ENCODE measurements around the gene UQCC2.

Gene UQCC2

DNA sequence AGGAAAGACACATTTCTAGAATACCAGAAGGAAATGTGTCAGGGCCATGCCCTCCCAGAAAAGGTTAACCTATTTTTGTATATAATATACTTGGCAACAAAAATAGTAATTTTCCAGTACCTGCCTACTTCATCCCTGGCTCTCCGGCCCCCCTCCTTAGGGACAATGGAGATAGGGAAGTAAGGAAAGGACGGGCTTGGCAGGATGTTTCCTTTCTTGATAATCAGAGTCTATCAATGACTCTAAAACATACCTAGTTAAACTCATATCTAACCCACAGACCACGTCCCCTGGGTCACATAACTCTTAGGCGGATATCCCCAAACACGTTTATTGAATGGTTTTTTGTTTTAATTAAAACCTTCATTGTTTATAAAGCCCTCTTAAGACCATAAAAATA lies 11.8 kb downstream of the UQCC2 start:
- H3K4me3 ChIP-seq (ENCODE audit: low read length): no peak overlapping the region
- peaks cover 3% of the 10 kb centered on the region for H3K4me1 ChIP-seq (ENCODE audit: control insufficient read depth, low read depth, low read length)
- no peak overlapping the region for H3K9ac ChIP-seq (ENCODE audit: low read length)
- no peak overlapping the region for H3K27ac ChIP-seq (ENCODE audit: low read length)
- no peaks in the 10 kb centered on the region for H3K27me3 ChIP-seq (ENCODE audit: control insufficient read depth, insufficient read depth, low read length)
- H3K36me3 ChIP-seq (ENCODE audit: control insufficient read depth, low read depth, low read length): peaks cover 40% of the 10 kb centered on the region
- H3K9me3 ChIP-seq (ENCODE audit: control insufficient read depth, low read depth, low read length): no peaks in the 10 kb centered on the region

DNA sequence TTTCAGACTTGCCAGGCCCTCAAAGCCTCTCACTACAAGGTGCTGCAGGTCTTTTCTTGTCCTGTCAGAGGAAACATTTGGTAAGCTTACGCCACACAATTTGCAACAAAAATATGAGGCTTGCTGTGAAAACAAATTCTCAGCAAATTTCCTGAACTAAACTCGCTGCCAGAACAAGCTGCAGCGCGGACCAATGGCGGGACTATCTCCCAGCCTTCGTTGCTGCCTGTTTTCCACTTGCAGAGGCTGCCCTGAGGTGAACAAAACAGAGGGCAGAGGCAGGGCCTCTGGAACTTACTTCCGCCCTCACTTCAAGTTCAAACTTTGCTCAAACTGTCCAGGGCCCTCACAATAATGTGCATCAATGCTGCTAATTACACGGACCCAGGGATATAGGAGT lies 12.4 kb downstream of the UQCC2 start:
- H3K9ac ChIP-seq (ENCODE audit: low read length): no peak overlapping the region
- H3K36me3 ChIP-seq (ENCODE audit: control insufficient read depth, low read depth, low read length): peaks cover 40% of the 10 kb centered on the region
- no peak overlapping the region for H3K27ac ChIP-seq (ENCODE audit: low read length)
- H3K4me1 ChIP-seq (ENCODE audit: control insufficient read depth, low read depth, low read length): peaks cover 3% of the 10 kb centered on the region
- no peak overlapping the region for H3K4me3 ChIP-seq (ENCODE audit: low read length)
- H3K9me3 ChIP-seq (ENCODE audit: control insufficient read depth, low read depth, low read length): no peaks in the 10 kb centered on the region
- H3K27me3 ChIP-seq (ENCODE audit: control insufficient read depth, insufficient read depth, low read length): no peaks in the 10 kb centered on the region

DNA sequence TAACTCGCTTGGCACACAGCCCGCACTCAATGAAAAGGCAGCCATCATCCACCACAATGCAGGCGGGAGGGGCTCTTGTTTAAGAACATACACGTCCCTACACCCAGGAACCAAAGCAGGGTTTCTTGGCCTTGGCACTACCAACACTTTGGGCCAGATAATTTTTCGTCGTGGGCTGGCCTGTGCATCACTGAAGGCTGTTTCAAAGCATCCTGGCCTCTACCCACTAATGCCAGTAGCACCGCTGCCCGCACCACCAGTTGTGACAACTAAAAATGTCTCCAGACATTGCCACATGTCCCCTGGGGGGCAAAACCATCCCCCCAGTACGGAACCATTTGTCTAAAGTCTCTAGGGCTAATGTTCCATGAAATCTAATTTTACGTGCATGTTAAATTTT lies 13.0 kb downstream of the UQCC2 start:
- no peaks in the 10 kb centered on the region for H3K27me3 ChIP-seq (ENCODE audit: control insufficient read depth, insufficient read depth, low read length)
- H3K36me3 ChIP-seq (ENCODE audit: control insufficient read depth, low read depth, low read length): peaks cover 44% of the 10 kb centered on the region
- no peak overlapping the region for H3K27ac ChIP-seq (ENCODE audit: low read length)
- H3K4me1 ChIP-seq (ENCODE audit: control insufficient read depth, low read depth, low read length): peaks cover 3% of the 10 kb centered on the region
- no peak overlapping the region for H3K4me3 ChIP-seq (ENCODE audit: low read length)
- no peaks in the 10 kb centered on the region for H3K9me3 ChIP-seq (ENCODE audit: control insufficient read depth, low read depth, low read length)
- H3K9ac ChIP-seq (ENCODE audit: low read length): no peak overlapping the region

DNA sequence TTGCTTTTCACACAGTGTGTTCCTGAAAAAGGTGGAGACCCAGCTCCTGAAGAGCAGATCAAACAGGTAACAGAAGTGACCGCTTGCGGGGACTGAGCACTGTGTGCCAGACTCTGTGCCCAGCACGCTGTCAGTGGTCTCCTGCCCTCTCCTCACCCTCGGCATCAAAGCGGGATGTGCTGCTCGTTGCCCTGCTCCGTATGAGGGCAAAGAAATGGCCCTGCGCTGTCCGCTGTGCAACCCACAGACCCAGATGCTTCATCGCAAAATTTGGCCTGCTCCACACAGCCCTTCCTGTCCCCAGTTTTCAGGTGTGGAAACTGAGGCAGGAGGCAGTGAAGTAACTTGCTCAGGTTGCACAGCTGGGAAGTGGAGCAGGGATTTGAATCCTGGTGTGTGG lies 13.7 kb downstream of the UQCC2 start:
- no peak overlapping the region for H3K27ac ChIP-seq (ENCODE audit: low read length)

DNA sequence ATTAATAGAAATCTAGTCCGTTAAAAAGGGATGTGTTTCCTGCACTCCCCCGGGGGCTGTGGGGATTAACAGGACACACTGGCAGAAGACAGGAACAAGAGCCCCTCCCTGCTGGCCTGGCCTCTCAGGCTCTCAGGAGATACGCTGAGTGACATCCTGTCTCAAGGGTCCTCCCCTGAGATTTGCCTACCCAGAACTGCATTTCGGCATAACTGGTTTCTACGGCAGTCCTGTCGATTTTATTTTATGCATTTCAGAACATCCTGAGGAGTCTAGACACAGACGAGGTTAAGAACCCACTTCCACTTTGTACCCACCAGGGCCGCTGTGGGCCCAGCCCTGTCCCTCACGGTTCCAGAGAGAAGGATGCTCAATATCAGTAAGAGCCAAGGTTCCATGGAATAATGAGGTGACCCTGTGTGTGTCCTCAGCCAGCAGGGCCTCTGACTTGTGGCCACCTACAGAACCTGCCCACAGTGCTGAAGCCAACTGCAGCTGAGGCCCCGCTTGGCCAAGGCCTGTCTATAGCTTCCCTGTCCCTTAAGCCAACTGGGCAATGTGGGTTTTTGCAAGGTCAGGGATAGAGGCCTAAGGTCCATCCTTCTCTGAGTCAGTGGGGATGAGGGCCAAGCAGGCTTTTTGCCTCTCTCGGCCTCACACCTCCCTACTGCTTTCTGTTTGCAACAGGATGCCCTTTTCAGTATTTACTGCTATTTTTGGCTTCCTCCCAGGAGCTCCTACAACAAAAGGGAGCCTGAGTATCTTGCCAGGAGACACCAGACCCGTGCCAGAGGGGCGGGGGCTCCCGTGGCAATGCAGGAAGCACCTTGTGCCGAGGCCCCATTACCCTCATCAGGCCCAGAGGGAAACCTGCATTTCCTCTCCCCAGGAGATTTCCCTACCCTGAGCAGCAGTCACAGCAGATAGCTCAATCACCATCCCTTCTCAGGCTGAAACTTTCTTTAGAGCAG lies 14.7 kb downstream of the UQCC2 start:
- Histone ChIP-seq H3K4me1 (ENCODE audit: control insufficient read depth, low read depth, low read length) (peaks cover 3% of the 10 kb centered on the region), H3K27ac (ENCODE audit: low read length) (no peak overlapping the region), H3K9ac (ENCODE audit: low read length) (no peak overlapping the region), H3K27me3 (ENCODE audit: control insufficient read depth, insufficient read depth, low read length) (no peaks in the 10 kb centered on the region), H3K4me3 (ENCODE audit: low read length) (no peak overlapping the region), H3K36me3 (ENCODE audit: control insufficient read depth, low read depth, low read length) (peaks cover 47% of the 10 kb centered on the region), H3K9me3 (ENCODE audit: control insufficient read depth, low read depth, low read length) (no peaks in the 10 kb centered on the region)

More for the DNA sequence above, 13.7 kb downstream of the UQCC2 start:
- Histone ChIP-seq H3K4me1 (ENCODE audit: control insufficient read depth, low read depth, low read length) (peaks cover 3% of the 10 kb centered on the region), H3K4me3 (ENCODE audit: low read length) (no peak overlapping the region), H3K9ac (ENCODE audit: low read length) (no peak overlapping the region), H3K9me3 (ENCODE audit: control insufficient read depth, low read depth, low read length) (no peaks in the 10 kb centered on the region), H3K27me3 (ENCODE audit: control insufficient read depth, insufficient read depth, low read length) (no peaks in the 10 kb centered on the region), H3K36me3 (ENCODE audit: control insufficient read depth, low read depth, low read length) (peaks cover 46% of the 10 kb centered on the region)

DNA sequence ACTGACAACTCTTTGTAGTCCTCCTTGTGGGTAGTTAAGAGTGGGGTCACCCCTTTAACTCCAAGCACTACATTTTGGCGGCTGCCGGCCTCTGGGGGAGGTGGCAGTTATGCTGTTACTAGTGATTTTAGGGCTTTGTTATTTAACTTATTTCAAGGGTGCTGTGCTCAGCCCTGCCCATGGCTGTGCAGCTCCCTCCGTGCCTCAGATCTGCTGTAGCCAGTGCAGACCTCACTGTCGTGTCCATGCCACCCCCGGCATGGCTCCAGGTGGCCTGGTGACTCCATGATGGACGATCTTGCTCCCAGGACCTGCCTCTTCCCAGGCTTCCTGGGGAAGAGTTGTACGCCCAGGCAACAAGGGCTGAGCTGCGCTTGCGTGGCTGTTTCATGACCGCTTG lies 15.4 kb downstream of the UQCC2 start:
- Histone ChIP-seq H3K9ac (ENCODE audit: low read length) (no peak overlapping the region), H3K27ac (ENCODE audit: low read length) (no peak overlapping the region), H3K4me3 (ENCODE audit: low read length) (no peak overlapping the region), H3K9me3 (ENCODE audit: control insufficient read depth, low read depth, low read length) (no peaks in the 10 kb centered on the region), H3K36me3 (ENCODE audit: control insufficient read depth, low read depth, low read length) (peaks cover 52% of the 10 kb centered on the region), H3K27me3 (ENCODE audit: control insufficient read depth, insufficient read depth, low read length) (no peaks in the 10 kb centered on the region), H3K4me1 (ENCODE audit: control insufficient read depth, low read depth, low read length) (peaks cover 3% of the 10 kb centered on the region)

DNA sequence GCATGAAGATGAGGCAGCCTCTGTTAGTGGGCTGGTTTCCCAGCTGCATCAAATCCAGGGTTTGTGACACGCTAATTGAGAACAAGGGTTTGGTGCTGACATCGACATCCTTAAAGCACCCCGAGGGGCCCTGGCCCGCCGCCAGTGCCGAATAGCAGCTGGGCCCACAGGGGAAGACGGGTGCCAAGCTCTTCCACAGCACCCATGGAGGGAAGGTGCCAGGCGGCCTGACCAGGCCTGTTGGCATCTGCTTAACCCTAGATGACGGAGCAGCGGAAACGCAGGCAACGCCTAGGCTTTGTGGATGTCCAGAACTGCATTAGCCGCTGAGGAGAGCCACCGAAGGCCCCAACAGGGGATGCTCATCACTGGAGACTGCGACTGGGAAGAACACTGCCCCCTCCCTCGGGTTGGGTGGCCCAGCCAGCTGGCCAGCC lies 16.0 kb downstream of the UQCC2 start:
- no peak overlapping the region for H3K4me3 ChIP-seq (ENCODE audit: low read length)
- peaks cover 53% of the 10 kb centered on the region for H3K36me3 ChIP-seq (ENCODE audit: control insufficient read depth, low read depth, low read length)
- no peaks in the 10 kb centered on the region for H3K9me3 ChIP-seq (ENCODE audit: control insufficient read depth, low read depth, low read length)
- no peak overlapping the region for H3K9ac ChIP-seq (ENCODE audit: low read length)
- no peaks in the 10 kb centered on the region for H3K27me3 ChIP-seq (ENCODE audit: control insufficient read depth, insufficient read depth, low read length)
- H3K27ac ChIP-seq (ENCODE audit: low read length): no peak overlapping the region
- H3K4me1 ChIP-seq (ENCODE audit: control insufficient read depth, low read depth, low read length): peaks cover 3% of the 10 kb centered on the region

DNA sequence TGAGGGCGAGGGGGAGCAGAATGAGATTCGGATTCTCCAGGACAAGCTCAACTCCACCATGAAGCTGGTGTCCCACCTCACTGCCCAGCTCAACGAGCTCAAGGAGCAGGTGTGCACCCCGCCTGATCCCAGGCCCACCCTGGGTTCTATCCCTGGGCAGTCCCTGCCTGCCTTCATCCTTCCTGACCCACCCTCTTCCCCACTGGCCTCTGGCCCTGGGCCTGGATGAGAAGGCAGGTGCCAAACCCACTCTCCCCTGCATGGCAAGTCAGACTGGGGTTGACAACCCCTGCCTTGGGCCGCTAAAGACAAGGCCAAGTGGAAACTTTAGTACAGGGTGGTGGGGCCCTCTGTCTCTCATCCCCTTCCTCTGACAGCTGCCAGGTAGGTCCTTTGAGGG lies 16.5 kb downstream of the UQCC2 start:
- Histone ChIP-seq H3K4me3 (ENCODE audit: low read length) (no peak overlapping the region), H3K9ac (ENCODE audit: low read length) (no peak overlapping the region), H3K4me1 (ENCODE audit: control insufficient read depth, low read depth, low read length) (no peaks in the 10 kb centered on the region), H3K27me3 (ENCODE audit: control insufficient read depth, insufficient read depth, low read length) (no peaks in the 10 kb centered on the region), H3K27ac (ENCODE audit: low read length) (no peak overlapping the region), H3K36me3 (ENCODE audit: control insufficient read depth, low read depth, low read length) (peaks cover 49% of the 10 kb centered on the region), H3K9me3 (ENCODE audit: control insufficient read depth, low read depth, low read length) (no peaks in the 10 kb centered on the region)

DNA sequence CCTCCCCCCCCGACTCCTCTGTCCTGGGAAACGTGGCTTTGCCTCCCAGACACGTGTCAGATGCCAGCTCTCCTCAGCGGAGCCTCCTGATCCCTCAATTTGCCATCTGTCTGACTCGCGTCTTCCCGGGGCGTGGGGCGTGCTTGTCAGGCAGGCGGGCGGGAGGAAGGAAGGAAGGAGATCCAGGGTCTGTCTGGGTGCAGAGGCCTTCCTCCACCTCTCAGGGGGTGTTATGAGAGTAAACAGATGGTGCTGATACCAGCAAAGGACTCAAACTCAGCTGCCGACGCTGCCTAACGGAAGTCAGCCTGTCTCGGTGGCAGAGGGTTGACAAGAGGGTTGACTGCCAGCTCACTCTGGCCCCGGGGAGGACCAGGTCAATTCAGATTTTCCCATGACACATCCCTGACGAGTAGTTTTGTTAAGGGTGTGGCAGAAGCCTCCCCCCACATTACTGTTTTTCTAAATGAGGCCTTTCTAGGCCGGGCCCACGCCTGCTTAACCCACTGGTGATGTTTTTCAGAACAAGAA lies 17.0 kb downstream of the UQCC2 start:
- no peak overlapping the region for H3K27ac ChIP-seq (ENCODE audit: low read length)
- no peaks in the 10 kb centered on the region for H3K9me3 ChIP-seq (ENCODE audit: control insufficient read depth, low read depth, low read length)
- no peaks in the 10 kb centered on the region for H3K27me3 ChIP-seq (ENCODE audit: control insufficient read depth, insufficient read depth, low read length)
- no peaks in the 10 kb centered on the region for H3K4me1 ChIP-seq (ENCODE audit: control insufficient read depth, low read depth, low read length)
- peaks cover 47% of the 10 kb centered on the region for H3K36me3 ChIP-seq (ENCODE audit: control insufficient read depth, low read depth, low read length)
- H3K4me3 ChIP-seq (ENCODE audit: low read length): no peak overlapping the region
- H3K9ac ChIP-seq (ENCODE audit: low read length): no peak overlapping the region

DNA sequence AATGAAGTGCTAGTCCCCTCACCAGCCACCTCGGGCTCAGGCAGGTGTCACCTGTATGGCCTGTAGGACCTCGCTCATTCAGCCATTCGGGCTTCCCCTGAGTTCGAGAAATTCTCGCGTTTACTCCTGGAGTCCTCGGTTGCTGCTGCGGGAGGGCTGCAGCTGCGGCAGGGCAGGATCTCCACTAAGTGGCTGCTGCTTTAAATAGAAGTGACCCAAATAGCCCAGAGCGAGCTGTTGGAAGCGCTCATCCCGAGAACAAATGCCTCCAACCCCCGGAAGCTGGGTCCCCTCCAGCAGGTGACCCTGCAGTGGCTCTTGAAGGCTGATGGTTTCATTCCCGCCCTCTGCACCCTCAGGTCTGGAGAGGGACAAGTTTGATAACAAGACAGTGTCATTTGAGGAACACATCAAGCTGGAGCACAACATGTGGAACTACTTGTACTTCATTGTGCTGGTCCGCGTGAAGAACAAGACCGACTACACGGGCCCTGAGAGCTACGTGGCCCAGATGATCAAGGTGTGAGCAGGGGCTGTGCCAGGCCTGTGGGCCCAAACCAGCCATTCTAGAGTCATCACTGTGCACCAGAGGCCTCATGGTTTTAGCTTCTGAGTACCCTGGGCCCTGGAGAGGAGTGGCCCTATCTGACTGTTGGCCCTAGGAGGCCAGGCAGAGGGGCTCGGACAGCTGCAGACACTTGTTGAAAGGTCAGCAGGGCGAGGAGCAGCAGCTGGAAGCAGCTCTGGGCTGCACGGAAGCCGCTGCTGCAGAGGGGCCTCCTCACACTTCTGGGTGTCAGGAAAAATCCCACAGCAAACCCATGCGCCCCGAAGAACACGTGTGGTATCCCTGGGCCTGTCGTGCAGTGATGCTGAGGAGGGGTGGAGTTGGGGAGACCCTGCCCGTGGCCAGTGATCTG lies 18.1 kb downstream of the UQCC2 start:
- Histone ChIP-seq H3K36me3 (ENCODE audit: control insufficient read depth, low read depth, low read length) (peaks cover 42% of the 10 kb centered on the region), H3K4me3 (ENCODE audit: low read length) (no peak overlapping the region), H3K4me1 (ENCODE audit: control insufficient read depth, low read depth, low read length) (no peaks in the 10 kb centered on the region), H3K9me3 (ENCODE audit: control insufficient read depth, low read depth, low read length) (no peaks in the 10 kb centered on the region), H3K27ac (ENCODE audit: low read length) (no peak overlapping the region), H3K27me3 (ENCODE audit: control insufficient read depth, insufficient read depth, low read length) (no peaks in the 10 kb centered on the region), H3K9ac (ENCODE audit: low read length) (no peak overlapping the region)

DNA sequence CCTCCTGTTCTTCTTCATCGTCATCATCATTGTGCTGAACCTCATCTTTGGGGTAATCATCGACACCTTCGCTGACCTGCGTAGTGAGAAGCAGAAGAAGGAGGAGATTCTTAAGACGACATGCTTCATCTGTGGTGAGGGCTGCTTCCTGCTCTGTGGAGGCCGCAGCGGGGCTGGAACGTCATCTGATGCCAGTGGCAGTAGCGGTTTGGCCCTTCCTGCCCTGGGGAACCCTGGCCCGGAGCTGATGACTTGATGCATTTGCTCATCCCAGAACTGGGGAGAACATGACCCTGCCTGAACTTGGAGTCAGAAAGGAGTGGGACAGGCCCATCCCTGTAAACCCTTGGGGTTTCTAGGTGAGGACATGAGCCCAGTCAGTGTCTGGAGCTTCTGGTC lies 18.7 kb downstream of the UQCC2 start:
- Histone ChIP-seq H3K9me3 (ENCODE audit: control insufficient read depth, low read depth, low read length) (no peaks in the 10 kb centered on the region), H3K4me1 (ENCODE audit: control insufficient read depth, low read depth, low read length) (no peaks in the 10 kb centered on the region), H3K27ac (ENCODE audit: low read length) (no peak overlapping the region), H3K27me3 (ENCODE audit: control insufficient read depth, insufficient read depth, low read length) (no peaks in the 10 kb centered on the region), H3K36me3 (ENCODE audit: control insufficient read depth, low read depth, low read length) (peaks cover 36% of the 10 kb centered on the region), H3K9ac (ENCODE audit: low read length) (no peak overlapping the region), H3K4me3 (ENCODE audit: low read length) (no peak overlapping the region)
